Type B pancreatic cell (in vitro differentiated cells): Measurements from ENCODE around the gene GRM2. TPM values are rescaled to one million over a fixed set of nuclear protein-coding genes. Genes with fewer than 3 reads are reported as not detected.

Source experiments
- DNase-seq: peaks from one replicate; pipeline ENCODE4 v3.0.0; 2021; ENCODE audit warnings: mixed read lengths; ENCODE audit not compliant: unreplicated experiment; ENCODE audit errors: extremely low spot score
- H3K27ac Mint-ChIP-seq: 2 replicates; pipeline ENCODE4 v1.8.0; 2021; ENCODE audit warnings: mild to moderate bottlenecking, mixed read lengths
- H3K27me3 Mint-ChIP-seq: 2 replicates; pipeline ENCODE4 v1.8.0; 2021; ENCODE audit warnings: mixed read lengths
- H3K36me3 Mint-ChIP-seq: 2 replicates; pipeline ENCODE4 v1.8.0; 2021; ENCODE audit warnings: mixed read lengths
- H3K4me1 Mint-ChIP-seq: one replicate; pipeline ENCODE4 v1.8.0; 2021; ENCODE audit warnings: mixed read lengths; ENCODE audit not compliant: unreplicated experiment
- H3K4me3 Mint-ChIP-seq: 2 replicates; pipeline ENCODE4 v1.8.0; 2021; ENCODE audit warnings: mild to moderate bottlenecking, mixed read lengths
- H3K9me3 Mint-ChIP-seq: 2 replicates; pipeline ENCODE4 v1.8.0; 2021; ENCODE audit warnings: mixed read lengths
- CTCF ChIP-seq: fragments of 200-600 bp; sonication (generic); conservative IDR thresholded peaks from 2 replicates; pipeline ENCODE4 v1.5.0; 2021; ENCODE audit warnings: antibody characterized with exemption, mild to moderate bottlenecking
- total RNA-seq: library from RNA; stranded (reverse); gene quantifications from 2 replicates; pipeline ENCODE4 v1.2.1, GENCODE V29; 2021; ENCODE audit warnings: low replicate concordance

Gene GRM2
- total RNA-seq, 1 donor from 2014 or later, result 0.58 TPM

GRCh38 chr3:51703068-51703760 is 3.7 kb upstream of the GRM2 start:
- H3K4me3 Mint-ChIP-seq, result no peak overlapping the region

GRCh38 chr3:51703761-51704510 is 2.9 kb upstream of the GRM2 start:
- no peak for TF ChIP-seq CTCF
- H3K27me3 Mint-ChIP-seq, result peaks cover 22% of the 10 kb centered on the region
- no peaks in the 10 kb centered on the region for H3K36me3 Mint-ChIP-seq
- H3K4me3 Mint-ChIP-seq, result no peak overlapping the region
- H3K27ac Mint-ChIP-seq, result no peak overlapping the region
- DNase-seq, result no peak
- no peaks in the 10 kb centered on the region for H3K4me1 Mint-ChIP-seq
- no peaks in the 10 kb centered on the region for H3K9me3 Mint-ChIP-seq

More at GRCh38 chr3:51703068-51703760, 3.7 kb upstream of the GRM2 start:
- Mint-ChIP-seq H3K27ac (no peak overlapping the region), H3K4me1 (no peaks in the 10 kb centered on the region), H3K27me3 (peaks cover 15% of the 10 kb centered on the region), H3K9me3 (no peaks in the 10 kb centered on the region), H3K36me3 (no peaks in the 10 kb centered on the region)
- DNase-seq, result no peak
- no peak for TF ChIP-seq CTCF

- no peak overlapping the region for H3K27ac Mint-ChIP-seq
- no peaks in the 10 kb centered on the region for H3K4me1 Mint-ChIP-seq
Measured at GRCh38 chr3:51704511-51704950, 2.3 kb upstream of the GRM2 start.

GRCh38 chr3:51705276-51706020 is 1.4 kb upstream of the GRM2 start:
- H3K27ac Mint-ChIP-seq, result no peak overlapping the region
- peaks cover 28% of the 10 kb centered on the region for H3K27me3 Mint-ChIP-seq
- no peaks in the 10 kb centered on the region for H3K4me1 Mint-ChIP-seq
- no peaks in the 10 kb centered on the region for H3K36me3 Mint-ChIP-seq
- no peak overlapping the region for H3K4me3 Mint-ChIP-seq
- no peak for TF ChIP-seq CTCF
- no peak for DNase-seq
- no peaks in the 10 kb centered on the region for H3K9me3 Mint-ChIP-seq

More at GRCh38 chr3:51704511-51704950, 2.3 kb upstream of the GRM2 start:
- TF ChIP-seq CTCF, result no peak
- H3K27me3 Mint-ChIP-seq, result peaks cover 23% of the 10 kb centered on the region
- H3K36me3 Mint-ChIP-seq, result no peaks in the 10 kb centered on the region
- no peak for DNase-seq
- H3K4me3 Mint-ChIP-seq, result no peak overlapping the region
- no peaks in the 10 kb centered on the region for H3K9me3 Mint-ChIP-seq

- Mint-ChIP-seq H3K4me1 (no peaks in the 10 kb centered on the region), H3K27ac (no peak overlapping the region), H3K9me3 (no peaks in the 10 kb centered on the region), H3K4me3 (no peak overlapping the region), H3K27me3 (peaks cover 28% of the 10 kb centered on the region), H3K36me3 (no peaks in the 10 kb centered on the region)
- DNase-seq, result no peak
- TF ChIP-seq CTCF, result no peak
Measured at GRCh38 chr3:51706021-51706485, 815 bp upstream of the GRM2 start.
